Upper lobe of left lung (tissue), 4 donors: ENCODE data around the gene CCN2.

Experiments used
- CTCF ChIP-seq, 6 experiments: fragments of 450-650 bp in 4 of 6; fragments of 200-600 bp in 2 of 6; sonication (generic) in 2 of 6; IDR thresholded peaks; one replicate each; pipeline ENCODE4 v1.5.1; 2016 to 2019; ENCODE audit warnings: antibody characterized with exemption in 6 of 6
- POLR2A ChIP-seq, 4 donors: fragments of 450-650 bp; IDR thresholded peaks; one replicate each; pipeline ENCODE4 v1.5.1; 2016 to 2017; ENCODE audit warnings: antibody characterized with exemption in 4 of 4, mild to moderate bottlenecking in 2 of 4
- POLR2AphosphoS5 ChIP-seq, 2 donors: sonication (generic); formaldehyde crosslinking; IDR thresholded peaks; one replicate each; pipeline ENCODE4 v1.5.1; 2017; ENCODE audit warnings: antibody characterized with exemption in 2 of 2

GRCh38 chr6:131951576-131952230, 531 bp upstream of the CCN2 start:
- no peak for TF ChIP-seq CTCF (IDR thresholded peaks at IDR 0.05)
- no peak for TF ChIP-seq POLR2A (IDR thresholded peaks at IDR 0.05)
- TF ChIP-seq POLR2AphosphoS5 (IDR thresholded peaks at IDR 0.05): no peak
